ENCODE data around the gene CEP164.

The CEP164 gene

GRCh38 chr11:117300283-117300663 is 27.4 kb upstream of the CEP164 start:
- Histone ChIP-seq H3K9me3 (ENCODE audit: control insufficient read depth, insufficient read depth, low read depth, low read length) (no peaks in the 10 kb centered on the region), H3K4me1 (ENCODE audit: control insufficient read depth, insufficient read depth, low read length) (no peaks in the 10 kb centered on the region), H3K36me3 (ENCODE audit: control insufficient read depth in 2 of 2, insufficient read depth in 1 of 2, low read length in 2 of 2) (peaks cover 0 to 7% of the 10 kb centered on the region in 2 experiments; a peak in 1 of 3 replicates), H3K27ac (ENCODE audit: extremely low read depth, low read depth, low read length) (no peak overlapping the region), H3K4me3 (ENCODE audit: low read depth, low read length) (no peak overlapping the region)
- TF ChIP-seq ZNF449 (tag by site-specific recombination; IDR thresholded peaks at IDR 0.05) (0 out of 2 replicates have a peak, but pooled peaks have one; percentile 31), ZNF366 (tag by site-specific recombination; conservative IDR thresholded peaks at IDR 0.05) (no peak)
- POLR2A ChIA-PET, result no interaction called here
- CTCF ChIA-PET, result no interaction called here

- no peaks in the 10 kb centered on the region for H3K4me1 ChIP-seq (ENCODE audit: control insufficient read depth, insufficient read depth, low read length)
- peaks cover 0 to 2% of the 10 kb centered on the region in 2 experiments; a peak in 1 of 3 replicates for H3K36me3 ChIP-seq (ENCODE audit: control insufficient read depth in 2 of 2, insufficient read depth in 1 of 2, low read length in 2 of 2)
- H3K4me3 ChIP-seq (ENCODE audit: low read depth, low read length), result no peak overlapping the region
- ChIA-PET POLR2A (no interaction called here), CTCF (no interaction called here)
- H3K27ac ChIP-seq (ENCODE audit: extremely low read depth, low read depth, low read length), result no peak overlapping the region
- TF ChIP-seq EGR2 (tag by site-specific recombination; IDR thresholded peaks at IDR 0.05; ENCODE audit: low read depth) (peak; percentile 77), ZFHX2 (tag by site-specific recombination; conservative IDR thresholded peaks at IDR 0.05) (peak; percentile 81)
- TF ChIP-seq, protein P1, sequence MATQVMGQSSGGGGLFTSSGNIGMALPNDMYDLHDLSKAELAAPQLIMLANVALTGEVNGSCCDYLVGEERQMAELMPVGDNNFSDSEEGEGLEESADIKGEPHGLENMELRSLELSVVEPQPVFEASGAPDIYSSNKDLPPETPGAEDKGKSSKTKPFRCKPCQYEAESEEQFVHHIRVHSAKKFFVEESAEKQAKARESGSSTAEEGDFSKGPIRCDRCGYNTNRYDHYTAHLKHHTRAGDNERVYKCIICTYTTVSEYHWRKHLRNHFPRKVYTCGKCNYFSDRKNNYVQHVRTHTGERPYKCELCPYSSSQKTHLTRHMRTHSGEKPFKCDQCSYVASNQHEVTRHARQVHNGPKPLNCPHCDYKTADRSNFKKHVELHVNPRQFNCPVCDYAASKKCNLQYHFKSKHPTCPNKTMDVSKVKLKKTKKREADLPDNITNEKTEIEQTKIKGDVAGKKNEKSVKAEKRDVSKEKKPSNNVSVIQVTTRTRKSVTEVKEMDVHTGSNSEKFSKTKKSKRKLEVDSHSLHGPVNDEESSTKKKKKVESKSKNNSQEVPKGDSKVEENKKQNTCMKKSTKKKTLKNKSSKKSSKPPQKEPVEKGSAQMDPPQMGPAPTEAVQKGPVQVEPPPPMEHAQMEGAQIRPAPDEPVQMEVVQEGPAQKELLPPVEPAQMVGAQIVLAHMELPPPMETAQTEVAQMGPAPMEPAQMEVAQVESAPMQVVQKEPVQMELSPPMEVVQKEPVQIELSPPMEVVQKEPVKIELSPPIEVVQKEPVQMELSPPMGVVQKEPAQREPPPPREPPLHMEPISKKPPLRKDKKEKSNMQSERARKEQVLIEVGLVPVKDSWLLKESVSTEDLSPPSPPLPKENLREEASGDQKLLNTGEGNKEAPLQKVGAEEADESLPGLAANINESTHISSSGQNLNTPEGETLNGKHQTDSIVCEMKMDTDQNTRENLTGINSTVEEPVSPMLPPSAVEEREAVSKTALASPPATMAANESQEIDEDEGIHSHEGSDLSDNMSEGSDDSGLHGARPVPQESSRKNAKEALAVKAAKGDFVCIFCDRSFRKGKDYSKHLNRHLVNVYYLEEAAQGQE (tag by site-specific recombination; IDR thresholded peaks at IDR 0.05), result no peak
- H3K9me3 ChIP-seq (ENCODE audit: control insufficient read depth, insufficient read depth, low read depth, low read length), result no peaks in the 10 kb centered on the region
Measured at GRCh38 chr11:117300773-117301172, 26.9 kb upstream of the CEP164 start.

- H3K36me3 ChIP-seq (ENCODE audit: control insufficient read depth in 2 of 2, insufficient read depth in 1 of 2, low read length in 2 of 2), result no peaks in the 10 kb centered on the region
- no peak overlapping the region for H3K4me3 ChIP-seq (ENCODE audit: low read depth, low read length)
- ChIA-PET CTCF (no interaction called here), POLR2A (interaction anchor here (1.5 kb wide), 1 partner anchor 12 kb away, joined by 4 read pairs; no protein-coding TSS in a partner anchor)
- H3K4me1 ChIP-seq (ENCODE audit: control insufficient read depth, insufficient read depth, low read length), result no peaks in the 10 kb centered on the region
- no peak overlapping the region for H3K27ac ChIP-seq (ENCODE audit: extremely low read depth, low read depth, low read length)
- H3K9me3 ChIP-seq (ENCODE audit: control insufficient read depth, insufficient read depth, low read depth, low read length), result no peaks in the 10 kb centered on the region
- TF ChIP-seq ZNF626 (tag by site-specific recombination; IDR thresholded peaks at IDR 0.05) (no peak), ZNF639 (tag by site-specific recombination; IDR thresholded peaks at IDR 0.05) (no peak), ZNF791 (tag by site-specific recombination; IDR thresholded peaks at IDR 0.05) (no peak), ZNF670 (tag by site-specific recombination; IDR thresholded peaks at IDR 0.05; ENCODE audit: low read depth) (no peak), ZNF76 (tag by site-specific recombination; IDR thresholded peaks at IDR 0.05; ENCODE audit: borderline replicate concordance, low read depth) (no peak), ZNF404 (tag by site-specific recombination; IDR thresholded peaks at IDR 0.05) (no peak), ZNF664 (tag by site-specific recombination; IDR thresholded peaks at IDR 0.05) (no peak), ZFP3 (tag by site-specific recombination; IDR thresholded peaks at IDR 0.05; ENCODE audit: low read depth) (no peak), ZNF169 (tag by site-specific recombination; IDR thresholded peaks at IDR 0.05) (no peak), SCRT1 (tag by site-specific recombination; IDR thresholded peaks at IDR 0.05; ENCODE audit: borderline replicate concordance) (no peak), WT1 (tag by site-specific recombination; IDR thresholded peaks at IDR 0.05) (no peak), PRDM1 (tag by site-specific recombination; IDR thresholded peaks at IDR 0.05) (no peak), ZNF138 (tag by site-specific recombination; IDR thresholded peaks at IDR 0.05; ENCODE audit: borderline replicate concordance) (no peak)
- TF ChIP-seq, protein P2, sequence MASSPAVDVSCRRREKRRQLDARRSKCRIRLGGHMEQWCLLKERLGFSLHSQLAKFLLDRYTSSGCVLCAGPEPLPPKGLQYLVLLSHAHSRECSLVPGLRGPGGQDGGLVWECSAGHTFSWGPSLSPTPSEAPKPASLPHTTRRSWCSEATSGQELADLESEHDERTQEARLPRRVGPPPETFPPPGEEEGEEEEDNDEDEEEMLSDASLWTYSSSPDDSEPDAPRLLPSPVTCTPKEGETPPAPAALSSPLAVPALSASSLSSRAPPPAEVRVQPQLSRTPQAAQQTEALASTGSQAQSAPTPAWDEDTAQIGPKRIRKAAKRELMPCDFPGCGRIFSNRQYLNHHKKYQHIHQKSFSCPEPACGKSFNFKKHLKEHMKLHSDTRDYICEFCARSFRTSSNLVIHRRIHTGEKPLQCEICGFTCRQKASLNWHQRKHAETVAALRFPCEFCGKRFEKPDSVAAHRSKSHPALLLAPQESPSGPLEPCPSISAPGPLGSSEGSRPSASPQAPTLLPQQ (tag by site-specific recombination; IDR thresholded peaks at IDR 0.05), result no peak
- TF ChIP-seq, protein P3, sequence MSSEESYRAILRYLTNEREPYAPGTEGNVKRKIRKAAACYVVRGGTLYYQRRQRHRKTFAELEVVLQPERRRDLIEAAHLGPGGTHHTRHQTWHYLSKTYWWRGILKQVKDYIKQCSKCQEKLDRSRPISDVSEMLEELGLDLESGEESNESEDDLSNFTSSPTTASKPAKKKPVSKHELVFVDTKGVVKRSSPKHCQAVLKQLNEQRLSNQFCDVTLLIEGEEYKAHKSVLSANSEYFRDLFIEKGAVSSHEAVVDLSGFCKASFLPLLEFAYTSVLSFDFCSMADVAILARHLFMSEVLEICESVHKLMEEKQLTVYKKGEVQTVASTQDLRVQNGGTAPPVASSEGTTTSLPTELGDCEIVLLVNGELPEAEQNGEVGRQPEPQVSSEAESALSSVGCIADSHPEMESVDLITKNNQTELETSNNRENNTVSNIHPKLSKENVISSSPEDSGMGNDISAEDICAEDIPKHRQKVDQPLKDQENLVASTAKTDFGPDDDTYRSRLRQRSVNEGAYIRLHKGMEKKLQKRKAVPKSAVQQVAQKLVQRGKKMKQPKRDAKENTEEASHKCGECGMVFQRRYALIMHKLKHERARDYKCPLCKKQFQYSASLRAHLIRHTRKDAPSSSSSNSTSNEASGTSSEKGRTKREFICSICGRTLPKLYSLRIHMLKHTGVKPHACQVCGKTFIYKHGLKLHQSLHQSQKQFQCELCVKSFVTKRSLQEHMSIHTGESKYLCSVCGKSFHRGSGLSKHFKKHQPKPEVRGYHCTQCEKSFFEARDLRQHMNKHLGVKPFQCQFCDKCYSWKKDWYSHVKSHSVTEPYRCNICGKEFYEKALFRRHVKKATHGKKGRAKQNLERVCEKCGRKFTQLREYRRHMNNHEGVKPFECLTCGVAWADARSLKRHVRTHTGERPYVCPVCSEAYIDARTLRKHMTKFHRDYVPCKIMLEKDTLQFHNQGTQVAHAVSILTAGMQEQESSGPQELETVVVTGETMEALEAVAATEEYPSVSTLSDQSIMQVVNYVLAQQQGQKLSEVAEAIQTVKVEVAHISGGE (tag by site-specific recombination; conservative IDR thresholded peaks at IDR 0.05; ENCODE audit: low read depth), result no peak
Measured at GRCh38 chr11:117302228-117302627, 25.4 kb upstream of the CEP164 start.

Measured in HEK293 (cell line).